BE2C (cell line): Measurements from ENCODE around the gene OSTN.
"Not testable (repeated sequence)": the region's sequence is repeated elsewhere in the genome, so short reads cannot be mapped to it uniquely, and the experiment has no call there.

Source experiments
- DNase-seq: peaks from one replicate; pipeline ENCODE4 v3.0.0-alpha.2; 2020
- H3K27me3 ChIP-seq: fragments of 250-450 bp; sonication (Bioruptor Pico); 2 replicates; pipeline ENCODE4 v1.5.1; 2020; ENCODE audit warnings: mild to moderate bottlenecking
- H3K36me3 ChIP-seq: fragments of 250-450 bp; sonication (Bioruptor Pico); 2 replicates; pipeline ENCODE4 v1.5.1; 2020; ENCODE audit warnings: mild to moderate bottlenecking
- H3K4me1 ChIP-seq: fragments of 250-450 bp; sonication (Bioruptor Pico); 2 replicates; pipeline ENCODE4 v1.5.1; 2020
- H3K4me3 ChIP-seq: 2 replicates; pipeline ENCODE4 v1.5.1; 2011; ENCODE audit warnings: low read depth, low read length
- H3K9me3 ChIP-seq: fragments of 250-450 bp; sonication (Bioruptor Pico); 2 replicates; pipeline ENCODE4 v1.5.1; 2020
- CTCF ChIP-seq: IDR thresholded peaks from 2 replicates; pipeline ENCODE4 v1.5.1; 2012; ENCODE audit warnings: mild to moderate bottlenecking, low read depth, low read length

Gene OSTN

GRCh38 chr3:191237047-191237882 lies 38.2 kb downstream of the OSTN start:
- no peak for DNase-seq
- H3K4me1 ChIP-seq, result no peaks in the 10 kb centered on the region
- peaks cover 6% of the 10 kb centered on the region; the same call in 1 of the 2 replicates for H3K27me3 ChIP-seq
- no peaks in the 10 kb centered on the region for H3K9me3 ChIP-seq
- no peaks in the 10 kb centered on the region for H3K36me3 ChIP-seq
- no peak for TF ChIP-seq CTCF
- H3K4me3 ChIP-seq, result no peak overlapping the region

GRCh38 chr3:191238321-191238817 lies 39.3 kb downstream of the OSTN start:
- Histone ChIP-seq H3K4me1 (no peaks in the 10 kb centered on the region), H3K9me3 (no peaks in the 10 kb centered on the region), H3K36me3 (no peaks in the 10 kb centered on the region), H3K27me3 (peaks cover 9% of the 10 kb centered on the region; the same call in 1 of the 2 replicates), H3K4me3 (no peak overlapping the region)
- no peak for TF ChIP-seq CTCF
- DNase-seq, result no peak

DNA sequence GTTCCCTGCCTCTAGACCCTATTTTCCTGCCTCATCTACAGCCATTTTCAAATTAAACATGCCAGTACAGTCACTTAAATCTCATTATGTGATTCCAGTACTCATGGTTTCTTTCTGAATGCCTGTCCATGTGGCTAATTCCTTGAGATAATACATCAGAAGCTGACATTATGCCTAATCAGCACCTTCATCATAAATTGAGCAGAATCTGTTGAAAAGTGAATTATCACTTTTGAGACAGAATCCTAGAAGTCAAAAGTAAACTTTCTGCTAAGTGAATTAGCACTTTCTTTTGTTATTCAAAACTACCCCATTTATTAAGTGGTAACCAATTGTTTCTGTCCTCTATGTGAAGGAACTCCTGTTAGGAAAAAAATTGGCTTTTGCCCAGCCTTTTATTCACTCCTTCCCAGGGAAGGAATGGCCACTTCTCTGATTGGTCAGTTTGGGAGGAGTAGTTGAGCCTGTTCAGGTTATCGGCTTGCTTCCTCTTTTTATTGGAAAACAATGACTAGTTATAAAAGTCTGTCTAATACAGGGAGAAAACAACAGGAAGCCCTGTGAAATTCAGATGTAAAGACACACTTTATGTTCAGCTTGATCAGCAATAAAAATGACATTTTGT lies 40.5 kb downstream of the OSTN start:
- Histone ChIP-seq H3K27me3 (peaks cover 9% of the 10 kb centered on the region; the same call in 1 of the 2 replicates), H3K36me3 (no peaks in the 10 kb centered on the region), H3K9me3 (no peaks in the 10 kb centered on the region), H3K4me3 (no peak overlapping the region), H3K4me1 (no peaks in the 10 kb centered on the region)
- no peak for TF ChIP-seq CTCF
- no peak for DNase-seq

GRCh38 chr3:191240486-191240885 lies 41.4 kb downstream of the OSTN start:
- DNase-seq, result no peak
- Histone ChIP-seq H3K4me1 (no peaks in the 10 kb centered on the region), H3K36me3 (no peaks in the 10 kb centered on the region), H3K4me3 (no peak overlapping the region), H3K9me3 (no peaks in the 10 kb centered on the region), H3K27me3 (peaks cover 9% of the 10 kb centered on the region; the same call in 1 of the 2 replicates)
- TF ChIP-seq CTCF, result no peak

DNA sequence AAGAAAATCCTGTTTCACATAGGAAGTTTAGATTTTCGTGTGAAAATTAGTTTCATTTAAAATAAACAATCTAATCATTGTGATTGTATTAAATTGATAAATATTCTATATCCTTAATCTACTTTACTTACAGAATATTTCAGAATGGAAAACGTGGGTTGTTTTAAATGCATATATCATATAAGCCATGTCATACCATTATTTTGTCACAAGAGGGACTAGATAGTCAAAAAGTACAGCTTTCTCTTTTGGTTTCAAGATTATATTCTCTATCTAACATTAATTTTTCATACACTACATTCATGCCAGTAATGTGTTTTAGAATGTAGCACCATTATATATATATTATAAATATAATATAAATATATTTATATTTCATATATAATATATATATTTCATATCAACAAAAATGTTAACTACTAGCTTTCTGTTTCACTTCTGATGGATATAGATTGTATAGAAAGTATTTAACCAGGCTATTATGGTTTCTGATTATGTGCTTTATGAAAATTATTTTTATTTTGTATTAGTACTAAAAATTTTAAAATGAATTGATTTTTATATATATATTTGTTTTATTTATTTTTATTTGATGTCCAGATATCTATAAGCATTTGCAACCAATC lies 45.3 kb downstream of the OSTN start:
- Histone ChIP-seq H3K36me3 (no peaks in the 10 kb centered on the region), H3K9me3 (no peaks in the 10 kb centered on the region), H3K4me3 (no peak overlapping the region), H3K27me3 (peaks cover 9% of the 10 kb centered on the region; the same call in 1 of the 2 replicates), H3K4me1 (no peaks in the 10 kb centered on the region)
- TF ChIP-seq CTCF, result peak; percentile 21; the same call in 1 of the 2 replicates
- no peak for DNase-seq

GRCh38 chr3:191246034-191246433 lies 47.0 kb downstream of the OSTN start:
- not testable (repeated sequence) for H3K4me3 ChIP-seq, H3K4me1 ChIP-seq, DNase-seq, H3K9me3 ChIP-seq, H3K27me3 ChIP-seq, H3K36me3 ChIP-seq
